GM19372 (cell line): ENCODE results near the gene PLD3.

Experiments used
- ATAC-seq: cut with Tn5 transposase; IDR thresholded peaks from one replicate; pipeline ENCODE4 v1.9.1; 2021; ENCODE audit warnings: mild to moderate bottlenecking, low read depth, moderate library complexity; ENCODE audit not compliant: unreplicated experiment

Gene PLD3

DNA sequence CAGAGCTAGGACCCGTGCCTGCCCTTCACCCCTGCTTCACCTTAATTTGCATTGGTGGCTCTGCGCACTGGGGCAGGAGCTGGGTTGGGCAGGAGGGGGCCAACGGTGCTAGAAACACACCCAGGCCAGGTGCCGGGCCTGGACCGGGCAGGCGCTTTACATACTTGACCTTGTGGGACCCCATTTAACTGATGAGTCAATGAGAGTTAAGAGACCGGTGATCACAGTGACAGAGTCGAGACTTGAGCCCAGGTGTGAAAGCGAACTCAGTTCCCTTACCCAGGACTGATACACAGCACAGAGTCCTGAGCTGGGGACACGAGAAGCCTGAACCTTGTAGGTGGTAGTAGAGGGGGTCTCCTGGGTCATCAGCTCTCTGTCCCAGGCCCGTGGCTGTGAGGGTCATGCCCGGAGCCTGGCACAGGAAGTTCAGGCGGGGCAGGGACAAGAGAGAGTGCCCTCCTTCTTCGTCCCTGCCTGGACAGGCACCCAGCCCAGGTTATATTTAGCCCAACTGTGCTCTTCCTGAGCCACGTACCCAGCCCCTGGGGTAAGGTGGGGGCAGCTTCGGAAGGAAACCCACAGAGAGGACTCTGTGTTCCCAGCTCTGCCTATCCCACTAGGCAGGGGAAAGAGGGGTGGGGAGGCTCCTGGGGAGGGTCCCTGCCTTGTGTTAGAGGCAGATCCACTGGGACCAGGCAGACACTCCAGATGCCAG, 62.8 kb downstream of the PLD3 start:
- no peak for ATAC-seq

DNA sequence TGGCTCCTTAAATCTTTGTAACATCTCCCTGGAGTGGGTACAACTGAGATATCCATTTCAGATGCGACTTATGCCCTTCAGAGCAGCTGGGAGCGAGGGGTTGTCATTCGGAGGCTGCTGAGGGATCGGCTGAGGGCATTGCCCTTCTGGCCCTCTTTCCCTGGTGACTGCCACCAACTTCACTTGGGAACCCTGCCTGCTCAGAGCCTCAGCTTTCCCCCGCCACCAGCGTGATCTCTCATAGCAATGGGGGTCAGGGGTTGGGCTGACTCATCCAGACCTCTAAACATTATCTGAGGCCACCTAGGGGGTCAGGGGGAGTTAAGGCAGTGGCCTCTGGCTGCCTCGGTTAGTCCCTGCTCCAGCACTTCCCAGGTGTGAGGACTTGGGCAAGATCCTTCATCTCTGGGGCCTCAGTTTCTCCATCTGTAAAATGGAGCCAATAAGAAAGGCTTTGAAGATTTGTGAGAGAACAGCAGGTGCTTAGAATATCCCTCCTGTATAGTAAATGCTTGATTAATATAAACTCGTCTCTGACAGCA, 63.5 kb downstream of the PLD3 start:
- no peak for ATAC-seq

DNA sequence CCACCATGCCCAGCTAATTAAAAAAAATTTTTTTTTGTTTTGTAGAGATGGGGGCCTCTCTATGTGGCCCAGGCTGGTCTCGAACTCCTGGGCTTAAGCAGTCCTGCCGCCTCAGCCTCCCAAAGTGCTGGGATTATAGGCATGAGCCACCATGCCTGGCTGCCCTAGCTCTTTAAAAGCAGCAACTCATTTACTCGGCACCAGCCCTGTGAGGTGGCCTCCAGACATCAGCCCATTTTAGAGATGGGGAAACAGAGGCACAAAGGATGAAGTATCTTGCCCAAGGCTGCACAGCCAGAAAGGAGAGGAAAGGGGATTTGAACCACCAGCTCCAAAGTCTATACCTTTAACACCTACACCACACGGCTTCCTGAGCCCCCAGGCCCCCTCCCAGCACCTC, 64.4 kb downstream of the PLD3 start:
- ATAC-seq: no peak

DNA sequence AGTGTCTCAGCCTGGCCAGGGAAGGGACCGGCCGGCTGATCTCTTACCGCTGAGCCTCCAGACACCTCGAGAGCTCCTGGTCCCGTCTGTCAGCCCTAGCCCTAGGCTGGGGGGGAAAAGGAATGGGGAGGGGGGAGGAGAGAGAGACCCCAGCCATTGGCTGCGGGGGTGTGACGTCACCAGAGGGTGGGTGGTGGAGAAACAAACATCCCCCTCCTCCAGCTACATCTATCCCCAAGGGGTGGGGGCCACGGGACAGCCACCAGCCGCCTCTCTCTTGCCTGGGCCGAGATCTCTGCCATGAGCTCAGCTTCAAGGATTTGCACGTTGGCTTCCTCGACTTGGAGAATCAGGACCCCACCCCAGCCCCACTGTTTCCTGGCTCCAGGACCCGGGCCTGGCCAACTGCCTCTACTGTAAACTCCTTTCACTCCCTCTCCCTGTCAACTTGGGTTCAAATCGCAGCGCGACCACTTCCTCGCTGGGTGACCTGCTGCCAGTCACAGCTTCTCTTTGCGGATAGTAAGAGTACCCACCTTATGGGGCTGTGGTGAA, 64.9 kb downstream of the PLD3 start, which contains the start of gene PRX:
Gene PRX (minus strand): TSS at position 88 of the 555 bp plus-strand sequence. CDS start 5,446 bp downstream, outside the sequence.
- ATAC-seq: no peak

DNA sequence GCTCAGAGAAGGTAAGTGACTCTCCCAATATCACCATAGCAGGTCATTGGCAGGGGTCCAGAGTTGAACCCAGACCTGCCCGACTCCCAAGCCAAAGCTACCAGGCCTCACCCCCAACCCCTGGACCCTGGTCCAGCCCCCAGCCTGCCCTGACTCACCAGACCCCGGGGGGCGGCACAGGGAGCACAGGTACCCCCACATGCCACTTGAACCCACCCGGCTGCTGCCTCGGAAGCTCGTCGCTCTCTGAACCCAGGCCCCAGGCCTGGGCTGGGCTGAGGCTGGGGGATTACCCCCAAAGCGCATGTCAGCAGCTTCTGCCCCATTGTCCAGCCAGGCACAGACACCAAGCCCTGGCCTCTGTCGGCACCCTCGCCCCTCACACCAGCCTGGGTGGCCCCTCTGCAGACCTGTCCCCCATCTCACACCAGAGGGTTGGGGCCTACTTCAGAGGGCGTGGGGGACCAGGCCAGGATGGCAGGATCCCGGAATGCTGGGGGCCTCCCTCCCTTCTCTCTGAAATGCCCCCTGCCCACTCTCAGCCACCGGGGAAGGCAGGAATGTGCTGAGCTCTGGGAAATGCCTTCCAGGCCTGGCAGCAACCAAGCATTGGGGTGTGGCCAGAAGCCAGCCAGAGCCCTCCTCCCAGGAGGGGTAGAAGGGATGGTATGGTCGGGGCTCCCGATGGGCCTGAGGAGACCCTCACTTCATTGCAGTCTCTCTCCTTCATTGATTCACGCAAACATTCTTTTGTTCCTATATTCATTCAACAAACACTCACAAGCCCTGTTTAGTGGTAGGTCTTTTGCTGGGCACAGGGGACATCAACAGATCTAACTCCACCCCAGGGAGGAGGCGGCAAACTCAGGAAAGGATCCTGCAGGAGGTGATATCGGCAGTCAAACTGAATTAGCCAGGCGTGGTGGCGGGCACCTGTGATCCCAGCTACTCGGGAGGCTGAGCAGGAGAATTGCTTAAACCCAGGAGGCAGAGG, 66.3 kb downstream of the PLD3 start:
- ATAC-seq: no peak

DNA sequence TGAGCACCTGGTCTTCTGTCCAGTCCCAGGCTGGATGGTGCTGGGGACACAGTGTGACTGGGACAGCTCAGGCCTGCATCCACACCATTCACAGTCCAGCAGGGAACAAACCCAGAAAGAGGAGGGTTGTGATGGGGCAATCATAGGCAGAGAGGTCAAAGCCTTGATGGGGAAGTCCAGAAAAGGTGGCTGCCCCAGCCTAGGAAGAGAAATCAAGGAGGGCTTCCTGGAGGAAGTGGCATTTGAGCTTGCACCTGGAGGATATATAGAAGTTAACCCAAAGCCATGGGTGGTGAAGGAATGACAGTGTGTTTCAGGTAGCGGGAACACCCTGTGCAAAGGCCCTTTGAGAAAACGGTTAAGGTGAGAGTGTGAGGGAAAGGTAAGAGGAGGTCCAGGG, 67.3 kb downstream of the PLD3 start:
- no peak for ATAC-seq

DNA sequence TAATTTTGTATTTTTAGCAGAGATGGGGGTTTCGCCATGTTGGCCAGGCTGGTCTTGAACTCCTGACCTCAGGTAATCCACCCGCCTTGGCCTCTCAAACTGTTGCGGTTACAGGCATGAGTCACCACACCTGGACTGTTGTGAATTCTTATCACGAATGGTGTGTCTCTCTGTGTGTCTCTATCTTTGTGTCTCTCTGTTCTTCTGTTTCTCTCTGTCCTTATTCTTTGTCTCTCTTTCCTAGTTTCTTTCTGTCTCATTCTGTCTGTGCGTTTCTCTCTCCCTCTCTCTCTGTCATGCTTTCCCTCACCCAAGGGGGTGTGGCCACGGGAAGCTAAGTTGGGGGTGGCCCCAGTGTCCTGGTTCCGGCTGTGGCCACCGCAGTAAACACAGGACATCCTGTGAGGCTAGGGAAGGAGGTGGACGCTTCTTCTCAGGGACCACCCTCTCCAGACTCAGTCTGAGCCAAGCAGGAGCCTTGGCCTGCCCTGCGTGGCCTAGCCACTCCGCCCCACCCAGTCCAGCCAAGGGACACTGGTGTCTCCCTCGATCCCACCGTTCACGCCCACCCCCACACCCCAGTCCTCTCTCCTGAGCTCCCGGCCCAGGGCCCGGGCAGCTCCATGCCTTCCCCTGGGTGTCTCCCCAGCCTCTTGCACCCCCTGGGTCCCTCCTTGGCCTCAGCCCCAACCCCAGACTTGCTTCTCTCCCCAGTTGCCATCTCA, 68.6 kb downstream of the PLD3 start:
- ATAC-seq: no peak

DNA sequence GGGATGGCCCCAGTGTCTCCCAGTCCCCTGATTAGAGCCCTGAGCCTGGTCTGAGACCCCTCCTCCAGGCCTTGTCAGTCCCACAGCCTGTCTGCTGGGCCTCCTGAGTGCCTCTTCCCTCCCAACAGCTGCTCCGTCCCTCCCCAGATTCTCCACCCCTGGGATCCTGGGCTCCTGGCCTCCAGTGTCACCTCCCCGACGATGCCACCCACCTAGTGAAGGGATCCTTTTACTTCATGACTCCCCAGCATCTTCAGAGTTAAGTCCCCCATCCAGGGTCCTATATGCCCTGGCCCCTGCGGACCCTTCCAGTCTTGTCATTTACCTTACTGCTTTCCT, 69.1 kb downstream of the PLD3 start:
- ATAC-seq: no peak

DNA sequence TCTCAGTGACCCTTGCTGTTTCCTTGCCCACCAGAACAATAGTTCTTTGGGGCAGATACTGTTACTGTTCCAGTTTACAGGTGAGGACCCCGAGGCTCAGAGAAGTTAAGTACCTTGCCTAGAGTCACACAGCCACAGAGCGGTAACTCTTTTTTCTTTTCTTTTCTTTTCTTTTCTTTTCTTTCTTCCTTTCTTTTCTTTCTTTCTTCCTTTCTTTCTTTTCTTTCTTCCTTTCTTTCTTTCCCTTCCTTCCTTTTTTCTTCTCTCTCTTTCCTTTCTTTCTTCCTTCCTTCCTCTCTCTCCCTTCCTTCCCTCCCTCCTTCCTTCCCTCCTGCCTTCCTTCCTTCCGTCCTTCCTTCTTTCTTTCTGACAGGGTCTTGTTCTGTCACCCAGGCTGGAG, 69.5 kb downstream of the PLD3 start:
- ATAC-seq: no peak

DNA sequence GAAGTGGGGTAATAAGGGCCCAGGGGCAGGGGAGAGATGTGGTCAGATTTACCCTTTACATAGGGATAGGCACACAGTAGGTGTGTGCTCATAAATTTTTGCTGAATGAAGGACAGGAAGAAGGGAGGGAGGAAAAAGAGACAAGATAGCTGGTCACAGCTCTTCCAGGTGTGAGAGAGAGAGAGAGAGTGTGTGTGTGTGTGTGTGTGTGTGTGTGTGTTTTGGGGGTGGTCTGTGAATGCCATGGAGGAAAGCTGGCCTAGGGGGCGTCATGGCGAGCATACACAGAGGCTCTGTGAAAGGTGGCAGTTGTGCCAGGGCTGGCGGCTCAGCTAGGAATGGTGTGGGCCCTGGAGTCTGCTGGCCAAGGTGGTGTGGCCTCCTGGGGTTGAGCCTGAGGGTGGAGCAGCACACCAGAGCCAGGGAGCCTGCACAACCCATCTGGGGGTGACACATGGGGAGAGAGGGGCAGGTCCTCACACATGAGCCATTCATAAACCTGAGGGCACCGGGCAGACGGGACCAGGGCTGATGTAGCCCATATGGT, 70.6 kb downstream of the PLD3 start:
- no peak for ATAC-seq

DNA sequence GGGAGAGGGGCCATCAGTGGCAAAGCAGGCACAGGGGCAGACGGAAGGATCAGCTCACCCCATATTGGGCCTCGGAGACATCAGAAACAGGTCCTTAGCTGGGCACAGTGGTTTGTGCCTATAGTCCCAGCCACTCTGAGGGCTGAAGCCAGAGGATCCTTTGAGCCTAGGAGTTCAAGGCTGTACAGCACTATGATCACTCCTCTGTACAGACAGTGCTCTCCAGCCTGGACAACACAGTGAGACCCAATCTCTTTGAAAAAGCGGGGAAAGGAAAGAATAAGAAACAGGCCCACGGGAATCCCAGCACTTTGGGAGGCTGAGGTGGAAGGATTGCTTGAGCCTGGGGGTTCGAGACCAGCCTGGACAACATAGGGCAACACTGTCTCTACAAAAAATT, 71.3 kb downstream of the PLD3 start:
- no peak for ATAC-seq

DNA sequence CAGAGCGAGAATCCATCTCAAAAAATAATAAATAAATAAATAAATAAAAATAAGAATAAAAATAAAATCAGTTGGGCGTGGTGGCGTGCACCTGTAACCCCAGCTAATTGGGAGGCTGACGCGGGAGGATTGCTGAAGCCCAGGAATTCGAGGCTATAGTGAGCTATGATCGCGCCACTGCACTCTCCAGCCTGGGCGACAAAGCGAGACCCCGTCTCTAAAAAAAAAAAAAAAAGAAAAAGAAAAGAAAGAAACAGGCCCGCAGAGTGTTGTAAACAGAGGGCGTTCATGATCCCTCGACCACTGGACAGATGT, 71.9 kb downstream of the PLD3 start:
- no peak for ATAC-seq

DNA sequence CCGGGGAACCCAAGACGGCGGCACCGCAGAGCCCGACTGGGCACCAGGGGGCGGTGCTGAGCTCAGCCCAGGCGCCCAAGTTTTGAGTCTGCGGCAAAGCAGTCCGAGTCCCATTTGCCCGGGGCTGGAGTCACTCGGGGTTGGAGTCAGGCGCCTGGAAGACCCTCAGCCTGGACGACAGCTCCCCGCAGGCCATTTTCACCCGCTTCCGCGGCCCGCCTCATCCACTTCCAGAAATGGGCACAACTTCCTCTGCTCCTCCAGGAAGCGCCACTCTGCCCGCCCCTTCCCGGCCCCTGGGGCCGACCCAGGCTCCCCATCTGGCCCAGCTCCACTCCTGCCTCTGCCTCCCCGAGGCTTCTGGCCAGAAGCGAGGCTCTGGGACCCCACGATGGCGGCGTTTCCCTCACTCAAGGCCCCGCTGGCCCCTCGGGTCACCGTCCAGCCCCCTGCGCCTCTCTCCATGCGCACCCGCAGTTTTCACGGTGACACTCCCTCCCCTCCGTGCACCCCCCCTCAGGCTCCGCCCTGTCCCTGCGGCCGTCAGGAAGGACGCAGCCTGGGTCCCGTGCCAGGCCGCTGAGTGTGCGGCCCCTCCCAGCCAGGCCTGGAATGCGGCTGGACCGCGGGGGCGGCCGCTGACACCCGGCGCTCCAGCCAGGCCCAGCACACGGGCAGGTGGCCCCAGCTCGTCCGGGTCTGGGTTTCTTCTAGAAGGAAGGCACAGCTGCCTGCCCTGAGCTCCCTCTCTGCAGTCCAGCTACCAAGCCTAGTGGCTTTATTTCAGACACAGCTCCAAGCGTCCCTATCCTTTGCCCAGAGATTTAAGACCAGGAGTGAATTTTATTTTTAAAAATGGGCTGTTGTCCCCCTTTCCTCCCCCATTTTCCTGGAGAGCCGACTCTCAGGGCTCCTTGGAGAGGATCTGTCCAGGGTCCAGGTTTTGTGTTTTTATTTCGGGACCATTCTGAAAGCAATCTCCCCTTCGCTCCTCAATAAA, 72.6 kb downstream of the PLD3 start:
- ATAC-seq: no peak

DNA sequence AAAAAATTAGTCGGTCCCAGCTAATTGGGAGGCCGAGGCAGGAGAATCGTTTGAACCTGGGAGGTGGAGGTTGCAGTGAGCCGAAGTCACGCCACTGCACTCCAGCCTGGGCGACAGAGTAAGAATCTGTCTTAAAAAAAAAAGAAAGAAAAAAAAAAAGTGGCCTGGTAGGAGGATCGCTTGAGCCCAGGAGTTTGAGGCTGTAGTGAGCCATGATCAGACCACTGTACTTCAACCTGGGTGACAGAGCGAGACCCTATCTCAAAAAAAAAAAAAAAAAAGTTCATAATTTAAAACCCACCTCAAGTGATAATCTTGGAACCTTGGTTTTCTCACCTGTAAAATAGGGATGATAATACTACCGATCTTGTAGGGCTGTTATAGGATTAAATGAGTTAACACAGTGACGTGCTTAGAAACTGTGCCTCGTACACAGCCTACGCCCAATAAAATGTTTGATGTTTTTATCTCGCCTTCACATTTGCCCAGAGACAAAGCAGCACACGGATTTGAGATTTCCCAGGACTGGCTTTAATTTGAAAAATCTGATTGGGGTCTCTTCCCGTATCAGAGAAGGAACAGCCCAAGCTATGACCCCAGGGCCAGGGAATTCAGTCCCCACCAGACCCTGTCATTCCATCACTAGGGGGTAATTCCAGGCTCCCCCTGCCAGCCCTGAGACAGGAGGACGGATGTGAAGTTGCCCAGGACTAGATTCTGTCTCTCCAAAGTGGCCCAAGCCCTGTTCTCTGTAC, 73.7 kb downstream of the PLD3 start:
- no peak for ATAC-seq

DNA sequence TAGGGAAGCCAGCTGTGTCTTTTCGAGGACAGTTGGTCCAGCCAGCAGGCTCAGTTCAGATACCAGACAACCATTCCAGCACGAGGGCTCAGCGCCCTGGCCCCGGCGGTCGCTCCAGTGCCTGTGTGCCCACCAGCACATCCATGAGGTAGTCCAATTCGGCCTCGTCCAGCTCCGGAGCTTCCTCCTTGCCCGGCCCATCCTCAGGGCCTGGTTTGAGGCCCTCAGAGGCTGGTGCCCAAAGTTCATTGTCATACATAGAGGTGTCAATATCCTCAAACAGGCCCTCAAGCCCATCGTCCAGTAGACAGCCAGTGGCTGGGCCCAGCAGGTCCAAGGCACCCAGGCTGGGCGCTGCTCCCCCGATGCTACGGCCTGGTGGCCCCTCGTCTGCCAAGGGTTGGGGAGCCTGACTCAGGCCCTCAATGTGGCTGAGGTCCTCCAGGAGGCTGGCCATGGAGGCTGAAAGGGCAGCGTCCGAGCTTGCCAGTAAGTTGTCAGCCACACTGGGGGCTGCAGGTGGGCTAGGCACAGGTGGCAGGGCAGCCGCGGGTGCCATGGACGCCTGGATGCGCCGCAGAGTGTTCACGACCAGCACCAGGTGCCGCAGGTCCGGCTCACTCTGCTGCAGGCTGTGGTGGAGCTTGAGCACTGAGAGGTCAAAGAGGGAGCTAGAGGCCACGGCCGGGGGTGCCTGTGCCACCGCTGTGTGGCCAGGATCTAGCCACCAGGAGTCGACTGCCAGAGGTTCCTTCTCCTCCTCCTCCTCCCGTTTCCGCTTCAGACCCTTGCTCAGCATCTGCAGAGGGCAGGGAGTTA, 74.5 kb downstream of the PLD3 start:
- no peak for ATAC-seq

DNA sequence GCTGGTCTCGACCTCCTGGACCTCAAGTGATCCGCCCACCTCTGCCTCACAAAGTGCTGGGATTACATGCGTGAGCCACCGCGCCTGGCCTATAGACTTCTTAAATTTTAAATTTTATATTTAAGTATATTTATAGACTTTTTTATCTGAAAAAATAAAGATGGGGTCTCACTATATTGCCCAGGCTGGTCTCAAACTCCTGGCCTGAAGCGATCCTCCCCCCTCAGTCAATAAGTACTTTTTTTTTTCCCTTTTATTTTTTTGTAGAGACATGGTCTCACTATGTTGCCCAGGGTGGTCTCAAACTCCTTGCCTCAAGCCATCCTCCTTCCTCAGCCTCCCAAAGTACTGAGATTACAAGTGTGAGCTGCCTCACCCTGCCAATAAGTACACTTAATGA, 75.4 kb downstream of the PLD3 start:
- ATAC-seq: no peak

DNA sequence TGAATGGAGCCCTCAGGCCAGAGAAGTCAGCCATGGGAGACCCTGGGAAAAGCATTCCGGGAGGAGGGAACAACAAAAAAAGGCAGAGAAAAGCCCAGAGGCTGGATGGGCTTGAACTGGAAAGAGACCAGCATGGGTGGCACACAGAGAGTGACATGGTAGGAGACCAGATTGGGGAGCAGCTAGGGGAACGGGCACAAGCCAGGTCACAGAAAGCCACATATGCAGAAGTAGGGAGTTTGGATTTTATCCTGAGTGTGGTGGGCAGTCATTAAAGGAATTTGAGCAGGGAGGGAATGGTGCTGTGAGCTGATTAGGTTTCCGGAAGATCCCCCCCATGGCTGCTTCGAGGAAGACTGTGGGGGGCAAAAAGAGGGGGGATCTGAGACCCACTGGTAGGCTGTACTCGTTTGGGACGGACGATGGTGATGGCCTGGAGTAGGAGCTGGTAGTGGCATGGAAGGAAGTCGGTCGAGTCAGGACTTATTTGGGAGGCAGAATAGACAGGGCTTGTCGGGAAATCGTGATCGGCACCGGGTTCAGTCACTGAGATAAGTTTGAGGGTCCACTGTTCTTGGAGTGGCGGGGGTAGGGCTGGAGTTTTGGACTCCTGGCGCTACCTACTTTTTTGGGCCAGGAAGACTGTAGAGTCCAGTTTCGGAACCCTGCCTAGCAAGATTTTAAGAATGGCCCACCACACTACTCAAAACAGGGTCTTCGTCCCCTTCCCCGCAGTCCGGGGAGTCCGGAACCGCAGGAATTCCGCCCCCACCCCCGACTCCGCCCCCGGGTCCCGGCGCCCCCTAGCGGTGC, 76.3 kb downstream of the PLD3 start:
- ATAC-seq: no peak
